Duodenal mucosa (tissue), 2 donors: ENCODE results near the gene NLN.

Source experiments
- H3K27ac ChIP-seq: one replicate; pipeline ENCODE4 v1.7.0; 2013; ENCODE audit warnings: low read depth, low read length
- H3K27me3 ChIP-seq, 2 donors: one replicate each; pipeline ENCODE4 v1.7.0; 2013; ENCODE audit warnings: low read length in 2 of 2, control low read depth in 1 of 2; ENCODE audit not compliant: insufficient read depth in 2 of 2, control insufficient read depth in 1 of 2
- H3K36me3 ChIP-seq, 2 donors: one replicate each; pipeline ENCODE4 v1.7.0; 2013; ENCODE audit warnings: low read length in 2 of 2, control low read depth in 1 of 2; ENCODE audit not compliant: insufficient read depth in 2 of 2, control insufficient read depth in 1 of 2
- H3K4me1 ChIP-seq, 2 donors: one replicate each; pipeline ENCODE4 v1.7.0; 2013; ENCODE audit warnings: low read length in 2 of 2, control low read depth in 1 of 2; ENCODE audit not compliant: insufficient read depth in 2 of 2, control insufficient read depth in 1 of 2
- H3K4me3 ChIP-seq, 2 donors: one replicate each; pipeline ENCODE4 v1.7.0; 2013; ENCODE audit warnings: low read length in 2 of 2, low read depth in 1 of 2
- H3K9ac ChIP-seq, 2 donors: one replicate each; pipeline ENCODE4 v1.7.0; 2013; ENCODE audit warnings: low read length in 2 of 2, low read depth in 1 of 2
- H3K9me3 ChIP-seq, 2 donors: one replicate each; pipeline ENCODE4 v1.7.0; 2013; ENCODE audit warnings: low read length in 2 of 2, control low read depth in 1 of 2; ENCODE audit not compliant: control insufficient read depth in 1 of 2

Gene NLN

GRCh38 chr5:65874241-65874640 lies 152.2 kb downstream of the NLN start:
- H3K9me3 ChIP-seq: peaks cover 4 to 11% of the 10 kb centered on the region in 2 donors
- H3K27ac ChIP-seq: no peak overlapping the region
- H3K27me3 ChIP-seq: peaks cover 0 to 23% of the 10 kb centered on the region in 2 donors
- no peaks in the 10 kb centered on the region for H3K36me3 ChIP-seq
- no peaks in the 10 kb centered on the region for H3K4me1 ChIP-seq
- H3K4me3 ChIP-seq: no peak overlapping the region
- no peak overlapping the region for H3K9ac ChIP-seq

DNA sequence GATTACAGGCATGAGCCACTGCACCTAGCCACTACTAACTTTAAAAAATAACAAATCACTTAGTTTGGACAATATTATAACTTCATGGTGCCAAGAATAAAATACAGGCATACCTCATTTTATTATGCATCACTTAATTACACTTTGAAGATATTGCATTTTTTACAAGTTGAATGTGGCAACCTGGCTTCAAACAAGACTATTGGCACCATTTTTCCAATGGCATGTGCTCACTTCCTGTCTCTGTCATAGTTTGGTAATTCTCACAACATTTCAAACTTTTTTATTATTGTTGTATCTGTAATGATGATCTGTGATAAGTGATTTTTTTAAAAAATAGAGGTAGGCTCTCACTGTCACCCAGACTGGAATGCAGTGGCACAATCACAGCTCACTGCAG lies 154.5 kb downstream of the NLN start:
- Histone ChIP-seq H3K4me1 (no peaks in the 10 kb centered on the region), H3K36me3 (no peaks in the 10 kb centered on the region), H3K27ac (no peak overlapping the region), H3K27me3 (peaks cover 0 to 23% of the 10 kb centered on the region in 2 donors), H3K4me3 (no peak overlapping the region), H3K9me3 (peaks cover 4 to 11% of the 10 kb centered on the region in 2 donors), H3K9ac (no peak overlapping the region)

DNA sequence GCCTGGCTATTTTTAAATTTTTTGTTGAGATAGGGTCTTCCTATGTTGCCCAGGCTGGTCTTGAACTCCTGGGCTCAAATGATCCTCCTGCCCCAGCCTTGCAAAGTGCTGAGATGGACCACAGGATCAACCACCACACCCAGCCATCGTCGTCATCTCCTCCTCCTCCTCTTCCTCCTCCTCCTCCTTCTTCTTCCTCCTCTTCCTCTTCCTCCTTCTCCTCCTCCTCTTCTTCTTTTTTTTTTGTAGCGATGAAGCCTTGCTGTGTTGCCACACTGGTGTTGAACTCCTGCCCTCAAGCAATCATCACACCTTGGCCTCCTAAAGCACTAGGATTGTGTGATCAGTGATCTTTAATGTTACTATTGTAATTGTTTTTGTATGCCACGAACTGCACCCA lies 155.0 kb downstream of the NLN start:
- no peaks in the 10 kb centered on the region for H3K4me1 ChIP-seq

More for the DNA sequence above, 155.0 kb downstream of the NLN start:
- Histone ChIP-seq H3K4me3 (no peak overlapping the region), H3K9ac (no peak overlapping the region), H3K27me3 (peaks cover 0 to 25% of the 10 kb centered on the region in 2 donors), H3K9me3 (peaks cover 4 to 11% of the 10 kb centered on the region in 2 donors), H3K36me3 (no peaks in the 10 kb centered on the region), H3K27ac (no peak overlapping the region)
